IMR-90 (cell line): ENCODE measurements around the gene MARCHF9. TPM values are rescaled to one million over a fixed set of nuclear protein-coding genes. Genes with fewer than 3 reads are reported as not detected.
A peak's percentile ranks its signal among the peaks of the same experiment; 100 is the strongest.

Experiments
- ATAC-seq: fragments of 200-7000 bp; cut with Tn5 transposase; 2 replicates; pipeline ENCODE4 v1.9.1; 2020; ENCODE audit warnings: low read depth, mild to moderate bottlenecking, moderate library complexity
- BruUV-seq: library from RNA; stranded (reverse); fragments of 400-500 nt; replicated peaks from 2 replicates; lab custom pipeline; 2021; lab: Mats Ljungman, UMichigan
- CTCF ChIA-PET: fragments of 300-600 bp; formaldehyde crosslinking; extraction: SDS; loops from one replicate; lab custom pipeline; 2021; ENCODE audit warnings: antibody characterized with exemption; lab: Yijun Ruan, JAX
- POLR2A ChIA-PET: fragments of 300-600 bp; sonication (Branson Sonifier 250); formaldehyde crosslinking; loops from one replicate; lab custom pipeline; 2022; ENCODE audit warnings: antibody characterized with exemption; ENCODE audit not compliant: unreplicated experiment; lab: Charles Lee
- DNase-seq: peaks from one replicate; pipeline ENCODE4 v3.0.0; 2013
- H2AFZ ChIP-seq: replicated peaks from 2 replicates; pipeline ENCODE3; 2013; ENCODE audit warnings: low read length, mild to moderate bottlenecking; ENCODE audit not compliant: poor library complexity
- H2AK5ac ChIP-seq: 2 replicates; pipeline ENCODE4 v1.6.1; 2013; ENCODE audit warnings: low read depth, low read length, inconsistent platforms
- H2AK9ac ChIP-seq: replicated peaks from 2 replicates; pipeline ENCODE3; 2013; ENCODE audit warnings: mild to moderate bottlenecking, low read depth, low read length, moderate library complexity; ENCODE audit not compliant: poor library complexity
- H2BK120ac ChIP-seq: 2 replicates; pipeline ENCODE4 v1.6.1; 2013; ENCODE audit warnings: low read depth, low read length, inconsistent platforms
- H2BK15ac ChIP-seq: 3 replicates; pipeline ENCODE4 v1.6.1; 2013; ENCODE audit warnings: low read depth, low read length, inconsistent platforms
- H2BK20ac ChIP-seq: 2 replicates; pipeline ENCODE4 v1.6.1; 2013; ENCODE audit warnings: low read depth, mild to moderate bottlenecking, inconsistent platforms, low read length, moderate library complexity
- H2BK5ac ChIP-seq: 2 replicates; pipeline ENCODE4 v1.6.1; 2013; ENCODE audit warnings: mild to moderate bottlenecking, low read depth, low read length, inconsistent platforms; ENCODE audit not compliant: poor library complexity, severe bottlenecking
- H3K14ac ChIP-seq: replicated peaks from 2 replicates; pipeline ENCODE4 v1.6.1; 2013; ENCODE audit warnings: low read depth, low read length, inconsistent platforms
- H3K18ac ChIP-seq: 2 replicates; pipeline ENCODE4 v1.6.1; 2013; ENCODE audit warnings: low read depth, low read length, control low read depth
- H3K23ac ChIP-seq: 2 replicates; pipeline ENCODE4 v1.6.1; 2013; ENCODE audit warnings: low read depth, low read length, inconsistent platforms
- H3K27ac ChIP-seq: 2 replicates; pipeline ENCODE4 v1.5.1; 2013; ENCODE audit warnings: mild to moderate bottlenecking, control low read depth, low read length; ENCODE audit not compliant: insufficient read depth
- H3K27me3 ChIP-seq: 2 replicates; pipeline ENCODE4 v1.6.1; 2013; ENCODE audit warnings: low read length; ENCODE audit not compliant: control insufficient read depth, insufficient read depth
- H3K36me3 ChIP-seq: 2 replicates; pipeline ENCODE4 v1.6.1; 2013; ENCODE audit warnings: low read length, mixed read lengths; ENCODE audit not compliant: control insufficient read depth, insufficient read depth
- H3K4ac ChIP-seq: 2 replicates; pipeline ENCODE4 v1.6.1; 2013; ENCODE audit warnings: low read depth, low read length, inconsistent platforms
- H3K4me1 ChIP-seq: 2 replicates; pipeline ENCODE4 v1.6.1; 2013; ENCODE audit warnings: low read length, mixed read lengths; ENCODE audit not compliant: control insufficient read depth, insufficient read depth
- H3K4me2 ChIP-seq: 2 replicates; pipeline ENCODE4 v1.6.1; 2013; ENCODE audit warnings: low read depth, mild to moderate bottlenecking, control low read depth, low read length, moderate library complexity
- H3K4me3 ChIP-seq: 2 replicates; pipeline ENCODE4 v1.5.1; 2013; ENCODE audit warnings: low read depth, mild to moderate bottlenecking, control low read depth, low read length, moderate library complexity; ENCODE audit not compliant: insufficient read depth
- H3K56ac ChIP-seq: 2 replicates; pipeline ENCODE4 v1.6.1; 2013; ENCODE audit warnings: low read length, inconsistent platforms; ENCODE audit not compliant: insufficient read depth; ENCODE audit errors: extremely low read depth
- H3K79me1 ChIP-seq, 2 experiments: 2 replicates each; pipeline ENCODE4 v1.6.1; 2013; ENCODE audit warnings: low read length in 2 of 2, inconsistent platforms in 1 of 2, low read depth in 1 of 2
- H3K9ac ChIP-seq: 2 replicates; pipeline ENCODE4 v1.6.1; 2013; ENCODE audit warnings: low read depth, low read length, control low read depth
- H3K9me1 ChIP-seq: 2 replicates; pipeline ENCODE4 v1.6.1; 2013; ENCODE audit warnings: low read length, inconsistent platforms; ENCODE audit not compliant: insufficient read depth
- H3K9me3 ChIP-seq: 2 replicates; pipeline ENCODE4 v1.6.1; 2013; ENCODE audit warnings: low read length; ENCODE audit not compliant: control insufficient read depth, insufficient read depth
- H4K20me1 ChIP-seq: 2 replicates; pipeline ENCODE4 v1.6.1; 2013; ENCODE audit warnings: low read length, inconsistent platforms; ENCODE audit not compliant: insufficient read depth
- H4K5ac ChIP-seq: 2 replicates; pipeline ENCODE4 v1.6.1; 2013; ENCODE audit warnings: mild to moderate bottlenecking, low read depth, low read length, control low read depth
- H4K8ac ChIP-seq, 2 experiments: 2 replicates each; pipeline ENCODE4 v1.6.1; 2013; ENCODE audit warnings: low read depth in 2 of 2, low read length in 2 of 2, control low read depth in 1 of 2, inconsistent platforms in 1 of 2
- H4K91ac ChIP-seq: 2 replicates; pipeline ENCODE4 v1.6.1; 2013; ENCODE audit warnings: low read depth, low read length, inconsistent platforms; ENCODE audit not compliant: insufficient read depth
- BHLHE40 ChIP-seq: fragments of 150-350 bp; IDR thresholded peaks from 2 replicates; pipeline ENCODE4 v1.6.1; 2016; ENCODE audit warnings: mild to moderate bottlenecking, low read depth, low read length
- CEBPB ChIP-seq: IDR thresholded peaks from 2 replicates; pipeline ENCODE4 v1.6.1; 2012; ENCODE audit warnings: low read depth, low read length, improper control_type of control experiment
- ELK1 ChIP-seq: fragments of 150-350 bp; IDR thresholded peaks from 2 replicates; pipeline ENCODE4 v1.6.1; 2016; ENCODE audit warnings: low read depth, mild to moderate bottlenecking, low read length, moderate library complexity, borderline replicate concordance
- FOS ChIP-seq: fragments of 150-350 bp; IDR thresholded peaks from 2 replicates; pipeline ENCODE4 v1.6.1; 2016; ENCODE audit warnings: low read depth, low read length
- MAFK ChIP-seq: IDR thresholded peaks from 2 replicates; pipeline ENCODE4 v1.6.1; 2012; ENCODE audit warnings: low read depth, low read length, improper control_type of control experiment
- MAZ ChIP-seq: IDR thresholded peaks from 2 replicates; pipeline ENCODE4 v1.6.1; 2012; ENCODE audit warnings: low read depth, mild to moderate bottlenecking, low read length, improper control_type of control experiment, moderate library complexity, borderline replicate concordance
- MXI1 ChIP-seq: IDR thresholded peaks from 2 replicates; pipeline ENCODE4 v1.6.1; 2012; ENCODE audit warnings: low read depth, mild to moderate bottlenecking, low read length, moderate library complexity, borderline replicate concordance
- NFE2L2 ChIP-seq: fragments of 150-350 bp; IDR thresholded peaks from 2 replicates; pipeline ENCODE4 v1.6.1; 2016; ENCODE audit warnings: low read depth, mild to moderate bottlenecking, low read length
- POLR2A ChIP-seq: IDR thresholded peaks from 2 replicates; pipeline ENCODE4 v1.6.1; 2012; ENCODE audit warnings: mild to moderate bottlenecking, low read depth, low read length
- RAD21 ChIP-seq: IDR thresholded peaks from 2 replicates; pipeline ENCODE4 v1.6.1; 2012; ENCODE audit warnings: low read length, improper control_type of control experiment
- RCOR1 ChIP-seq: IDR thresholded peaks from 2 replicates; pipeline ENCODE4 v1.6.1; 2012; ENCODE audit warnings: mild to moderate bottlenecking, low read length, improper control_type of control experiment; ENCODE audit not compliant: insufficient replicate concordance
- RFX5 ChIP-seq: IDR thresholded peaks from 2 replicates; pipeline ENCODE4 v1.8.0; 2012; ENCODE audit warnings: low read depth, mild to moderate bottlenecking, low read length, moderate library complexity
- SMC3 ChIP-seq: fragments of 150-350 bp; IDR thresholded peaks from 2 replicates; pipeline ENCODE4 v1.6.1; 2016; ENCODE audit warnings: low read depth, mild to moderate bottlenecking, antibody characterized with exemption, low read length, moderate library complexity
- WGBS, 2 experiments: methylation state at CpG; one replicate each; pipeline versions ENCODE4 v1.1.5 to v1.1.7; 2013; ENCODE audit warnings: missing lambda C conversion rate in 2 of 2; ENCODE audit not compliant: insufficient read length in 1 of 2; ENCODE audit errors: extremely low coverage in 2 of 2; 5-methylcytosine and 5-hydroxymethylcytosine counted together
- dilution Hi-C: fragments of 300-500 bp; cut with HindIII; formaldehyde crosslinking; loops from one replicate; pipeline ENCODE4 v1.14.3; 2018; ENCODE audit warnings: low sequenced_read_pairs; ENCODE audit not compliant: unreplicated experiment
- in situ Hi-C: fragments of 300-500 bp; cut with MboI; formaldehyde crosslinking; loops from 3 replicates; pipeline ENCODE4 v1.14.3; 2019; ENCODE audit warnings: low sequenced_read_pairs, inconsistent platforms, mixed read lengths
- intact Hi-C: fragments of 100-400 bp; cut with micrococcal nuclease; formaldehyde crosslinking; loops from 2 replicates; pipeline ENCODE4 v1.10.0; 2022
- polyA plus RNA-seq, 3 experiments: library from polyadenylated mRNA; depleted of rRNA; stranded (reverse); fragments of >200 nt; gene quantifications; 2 replicates each; pipeline ENCODE4 v1.2.3, GENCODE V29; 2012; ENCODE audit warnings: low replicate concordance in 1 of 3
- total RNA-seq: library from RNA; depleted of rRNA; stranded (reverse); fragments of >200 nt; gene quantifications from 2 replicates; pipeline ENCODE4 v1.2.3, GENCODE V29; 2012
- TF ChIP-seq, protein P1 (sequence below): fragments of 150-350 bp; IDR thresholded peaks from 2 replicates; pipeline ENCODE4 v1.6.1; 2017; ENCODE audit warnings: mild to moderate bottlenecking, antibody characterized with exemption, low read length, low read depth
- TF ChIP-seq, protein P2 (sequence below): conservative IDR thresholded peaks from 2 replicates; pipeline ENCODE4 v1.5.1; 2012; ENCODE audit warnings: mild to moderate bottlenecking, low read depth, low read length, improper control_type of control experiment

Gene MARCHF9
- total and polyA plus RNA-seq, 2 of the 4 experiments (the other 2 are of a cell fraction) = 1.1 to 5.4 TPM

- POLR2A ChIA-PET = interaction anchor here (1.2 kb wide), 1 partner anchor 19 kb away, joined by 5 read pairs; the partner anchor contains the start of gene TSPAN31
- in situ Hi-C loops (no loop called here), dilution Hi-C loops (no loop called here), intact Hi-C loops (no loop called here)
- H2BK20ac ChIP-seq = no peak overlapping the region
- no peak overlapping the region for H3K18ac ChIP-seq
- CTCF ChIA-PET = interaction anchor here (1.1 to 1.2 kb wide), 3 partner anchors 11 to 32 kb away, joined by 3 to 4 read pairs (median 3); partner anchors contain the start of gene OS9
- H3K36me3 ChIP-seq = peaks cover 11% of the 10 kb centered on the region; the same call in 1 of the 2 replicates
- H2BK120ac ChIP-seq = peak overlapping the region; percentile 44; the same call in 1 of the 2 replicates
- no TSS peak for BruUV-seq
- H2AFZ ChIP-seq = peak overlapping the region; percentile 100
- TF ChIP-seq BHLHE40 (no peak), ELK1 (no peak), RFX5 (no peak), MXI1 (no peak), CEBPB (no peak), FOS (no peak), MAFK (no peak), POLR2A (no peak), SMC3 (no peak), RAD21 (no peak), NFE2L2 (no peak), MAZ (no peak), RCOR1 (no peak)
- TF ChIP-seq, protein P1, sequence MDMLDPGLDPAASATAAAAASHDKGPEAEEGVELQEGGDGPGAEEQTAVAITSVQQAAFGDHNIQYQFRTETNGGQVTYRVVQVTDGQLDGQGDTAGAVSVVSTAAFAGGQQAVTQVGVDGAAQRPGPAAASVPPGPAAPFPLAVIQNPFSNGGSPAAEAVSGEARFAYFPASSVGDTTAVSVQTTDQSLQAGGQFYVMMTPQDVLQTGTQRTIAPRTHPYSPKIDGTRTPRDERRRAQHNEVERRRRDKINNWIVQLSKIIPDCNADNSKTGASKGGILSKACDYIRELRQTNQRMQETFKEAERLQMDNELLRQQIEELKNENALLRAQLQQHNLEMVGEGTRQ = no peak
- TF ChIP-seq, protein P2, sequence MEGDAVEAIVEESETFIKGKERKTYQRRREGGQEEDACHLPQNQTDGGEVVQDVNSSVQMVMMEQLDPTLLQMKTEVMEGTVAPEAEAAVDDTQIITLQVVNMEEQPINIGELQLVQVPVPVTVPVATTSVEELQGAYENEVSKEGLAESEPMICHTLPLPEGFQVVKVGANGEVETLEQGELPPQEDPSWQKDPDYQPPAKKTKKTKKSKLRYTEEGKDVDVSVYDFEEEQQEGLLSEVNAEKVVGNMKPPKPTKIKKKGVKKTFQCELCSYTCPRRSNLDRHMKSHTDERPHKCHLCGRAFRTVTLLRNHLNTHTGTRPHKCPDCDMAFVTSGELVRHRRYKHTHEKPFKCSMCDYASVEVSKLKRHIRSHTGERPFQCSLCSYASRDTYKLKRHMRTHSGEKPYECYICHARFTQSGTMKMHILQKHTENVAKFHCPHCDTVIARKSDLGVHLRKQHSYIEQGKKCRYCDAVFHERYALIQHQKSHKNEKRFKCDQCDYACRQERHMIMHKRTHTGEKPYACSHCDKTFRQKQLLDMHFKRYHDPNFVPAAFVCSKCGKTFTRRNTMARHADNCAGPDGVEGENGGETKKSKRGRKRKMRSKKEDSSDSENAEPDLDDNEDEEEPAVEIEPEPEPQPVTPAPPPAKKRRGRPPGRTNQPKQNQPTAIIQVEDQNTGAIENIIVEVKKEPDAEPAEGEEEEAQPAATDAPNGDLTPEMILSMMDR = no peak
- H3K23ac ChIP-seq = peak overlapping the region; percentile 74; the same call in 1 of the 2 replicates
- H3K4me2 ChIP-seq = peak overlapping the region; percentile 79
- peak overlapping the region; percentile 62 for H4K5ac ChIP-seq
- ATAC-seq (no peak), DNase-seq (no peak)
- H3K9ac ChIP-seq = peak overlapping the region; percentile 25; the same call in 1 of the 2 replicates
- 0 out of 2 replicates have a peak, but pooled peaks cover 4% of the 10 kb centered on the region for H3K4me1 ChIP-seq
- peak overlapping the region; percentile 79 to 96; a peak in 3 of 4 replicates for H4K8ac ChIP-seq
- peaks cover 6% of the 10 kb centered on the region; the same call in 1 of the 2 replicates for H3K9me1 ChIP-seq
- no peak overlapping the region for H2BK15ac ChIP-seq
- WGBS, 2 experiments = no CpG with 5 or more reads among the region's 10 CpGs
- H3K9me3 ChIP-seq = no peaks in the 10 kb centered on the region
- H3K79me1 ChIP-seq = peaks cover 0 to 17% of the 10 kb centered on the region in 2 experiments; a peak in 1 of 4 replicates
- no peak overlapping the region for H2BK5ac ChIP-seq
- peak overlapping the region; percentile 93; the same call in 1 of the 2 replicates for H3K56ac ChIP-seq
- peaks cover 3% of the 10 kb centered on the region; the same call in 1 of the 2 replicates for H3K27me3 ChIP-seq
- H4K91ac ChIP-seq = peak overlapping the region; percentile 32; the same call in 1 of the 2 replicates
- H3K4ac ChIP-seq = peak overlapping the region; percentile 86
- H4K20me1 ChIP-seq = peaks cover 9% of the 10 kb centered on the region; the same call in 1 of the 2 replicates
- peak overlapping the region; percentile 70 for H3K4me3 ChIP-seq
- H3K27ac ChIP-seq = peak overlapping the region; percentile 4; the same call in 1 of the 2 replicates
- H2AK5ac ChIP-seq = peak overlapping the region; percentile 20; the same call in 1 of the 2 replicates
- H3K14ac ChIP-seq = peak overlapping the region; percentile 72; the same call in 1 of the 2 replicates
- H2AK9ac ChIP-seq = peak overlapping the region; percentile 99
These were observed 29.1 kb upstream of the MARCHF9 start for GRCh38 chr12:57725851-57726150.
